PC-3 (cell line): ENCODE measurements around the gene TBXAS1. TPM values are rescaled to one million over a fixed set of nuclear protein-coding genes. Genes with fewer than 3 reads are reported as not detected.
A peak's percentile ranks its signal among the peaks of the same experiment; 100 is the strongest.

Experiments used
- ATAC-seq: fragments of 200-7000 bp; cut with Tn5 transposase; 2 replicates; pipeline ENCODE4 v1.9.1; 2020; ENCODE audit warnings: mild to moderate bottlenecking, moderate library complexity
- BruUV-seq: library from RNA; stranded (reverse); fragments of 400-500 nt; replicated peaks from 2 replicates; lab custom pipeline; 2021; lab: Mats Ljungman, UMichigan
- CTCF ChIA-PET: fragments of 300-600 bp; sonication (Branson Sonifier 250); formaldehyde crosslinking; loops from one replicate; lab custom pipeline; 2022; ENCODE audit warnings: antibody characterized with exemption; lab: Charles Lee
- POLR2A ChIA-PET: fragments of 300-600 bp; sonication (Branson Sonifier 250); formaldehyde crosslinking; loops from one replicate; lab custom pipeline; 2022; ENCODE audit warnings: antibody characterized with exemption; ENCODE audit not compliant: unreplicated experiment; lab: Charles Lee
- DNase-seq: peaks from one replicate; pipeline ENCODE4 v3.0.0-alpha.2; 2015
- H2AFZ ChIP-seq: fragments of 300-600 bp; sonication (generic); 2 replicates; pipeline ENCODE4 v1.6.0; 2016; ENCODE audit warnings: antibody characterized with exemption, low read length
- H3F3A ChIP-seq: fragments of 300-600 bp; sonication (generic); one replicate; pipeline ENCODE4 v1.6.0; 2017; ENCODE audit warnings: antibody characterized with exemption, low read length, control low read depth, mild to moderate bottlenecking; ENCODE audit not compliant: unreplicated experiment
- H3K27ac ChIP-seq: fragments of 300-600 bp; sonication (generic); 2 replicates; pipeline ENCODE4 v1.5.1; 2016; ENCODE audit warnings: mild to moderate bottlenecking, low read length
- H3K27me3 ChIP-seq: fragments of 300-600 bp; sonication (generic); 2 replicates; pipeline ENCODE4 v1.6.1; 2016; ENCODE audit warnings: low read length, mixed read lengths
- H3K36me3 ChIP-seq: fragments of 300-600 bp; sonication (generic); 2 replicates; pipeline ENCODE4 v1.6.1; 2016; ENCODE audit warnings: low read depth, mixed run types, low read length, mixed read lengths
- H3K4me1 ChIP-seq: fragments of 300-600 bp; sonication (generic); 2 replicates; pipeline ENCODE4 v1.5.1; 2016; ENCODE audit warnings: low read length; ENCODE audit not compliant: insufficient read depth
- H3K4me2 ChIP-seq: fragments of 300-600 bp; sonication (generic); 2 replicates; pipeline ENCODE4 v1.6.0; 2016; ENCODE audit warnings: low read length
- H3K4me3 ChIP-seq: fragments of 300-600 bp; sonication (generic); 2 replicates; pipeline ENCODE4 v1.5.1; 2016; ENCODE audit warnings: mild to moderate bottlenecking, low read length, mixed read lengths
- H3K79me2 ChIP-seq: fragments of 300-600 bp; sonication (generic); 2 replicates; pipeline ENCODE4 v1.6.1; 2017; ENCODE audit warnings: low read length, mixed read lengths
- H3K9ac ChIP-seq: fragments of 300-600 bp; sonication (generic); 2 replicates; pipeline ENCODE4 v1.6.0; 2016; ENCODE audit warnings: mild to moderate bottlenecking, low read length
- H3K9me2 ChIP-seq: fragments of 300-600 bp; sonication (generic); replicated peaks from 2 replicates; pipeline ENCODE4 v1.6.1; 2016; ENCODE audit warnings: mixed run types, low read length, mixed read lengths
- H3K9me3 ChIP-seq: fragments of 300-600 bp; sonication (generic); 2 replicates; pipeline ENCODE4 v1.6.1; 2016; ENCODE audit warnings: low read length, mixed read lengths
- H4K20me1 ChIP-seq: fragments of 300-600 bp; sonication (generic); 2 replicates; pipeline ENCODE4 v1.6.1; 2016; ENCODE audit warnings: low read length, mixed read lengths
- EZH2 ChIP-seq: fragments of 300-600 bp; sonication (generic); IDR thresholded peaks from one replicate; pipeline ENCODE4 v1.6.1; 2017; ENCODE audit warnings: antibody characterized with exemption, mild to moderate bottlenecking, low read length; ENCODE audit not compliant: unreplicated experiment
- EZH2phosphoT487 ChIP-seq: fragments of 300-600 bp; sonication (generic); IDR thresholded peaks from 2 replicates; pipeline ENCODE4 v1.6.1; 2018; ENCODE audit warnings: mild to moderate bottlenecking, antibody characterized with exemption, low read length, borderline replicate concordance
- intact Hi-C: fragments of 100-400 bp; cut with micrococcal nuclease; formaldehyde crosslinking; loops from 2 replicates; pipeline ENCODE4 v1.9.0; 2023
- total RNA-seq: library from RNA; depleted of rRNA; stranded (reverse); fragments of >200 nt; gene quantifications from 2 replicates; pipeline ENCODE4 v1.2.3, GENCODE V29; 2014
- TF ChIP-seq, protein P1 (sequence below): fragments of 300-600 bp; sonication (generic); conservative IDR thresholded peaks from 2 replicates; pipeline ENCODE4 v1.5.1; 2017; ENCODE audit warnings: antibody characterized with exemption, low read depth, mild to moderate bottlenecking, low read length

TBXAS1 gene
- total RNA-seq, 1 experiment from 2014 or later: 21.8 TPM

- ATAC-seq: no peak
- Histone ChIP-seq H3K9me2 (no peaks in the 10 kb centered on the region), H3K9ac (no peak overlapping the region), H3K4me3 (no peak overlapping the region), H4K20me1 (no peaks in the 10 kb centered on the region), H3K36me3 (no peaks in the 10 kb centered on the region), H3K27ac (no peak overlapping the region), H3K27me3 (no peaks in the 10 kb centered on the region), H3K9me3 (no peaks in the 10 kb centered on the region), H3F3A (no peaks in the 10 kb centered on the region), H3K4me2 (no peak overlapping the region), H2AFZ (no peak overlapping the region), H3K79me2 (no peaks in the 10 kb centered on the region), H3K4me1 (peaks cover 6% of the 10 kb centered on the region; the same call in 1 of the 2 replicates)
- no peak for TF ChIP-seq EZH2
- no peak for TF ChIP-seq EZH2phosphoT487
- TF ChIP-seq, protein P1, sequence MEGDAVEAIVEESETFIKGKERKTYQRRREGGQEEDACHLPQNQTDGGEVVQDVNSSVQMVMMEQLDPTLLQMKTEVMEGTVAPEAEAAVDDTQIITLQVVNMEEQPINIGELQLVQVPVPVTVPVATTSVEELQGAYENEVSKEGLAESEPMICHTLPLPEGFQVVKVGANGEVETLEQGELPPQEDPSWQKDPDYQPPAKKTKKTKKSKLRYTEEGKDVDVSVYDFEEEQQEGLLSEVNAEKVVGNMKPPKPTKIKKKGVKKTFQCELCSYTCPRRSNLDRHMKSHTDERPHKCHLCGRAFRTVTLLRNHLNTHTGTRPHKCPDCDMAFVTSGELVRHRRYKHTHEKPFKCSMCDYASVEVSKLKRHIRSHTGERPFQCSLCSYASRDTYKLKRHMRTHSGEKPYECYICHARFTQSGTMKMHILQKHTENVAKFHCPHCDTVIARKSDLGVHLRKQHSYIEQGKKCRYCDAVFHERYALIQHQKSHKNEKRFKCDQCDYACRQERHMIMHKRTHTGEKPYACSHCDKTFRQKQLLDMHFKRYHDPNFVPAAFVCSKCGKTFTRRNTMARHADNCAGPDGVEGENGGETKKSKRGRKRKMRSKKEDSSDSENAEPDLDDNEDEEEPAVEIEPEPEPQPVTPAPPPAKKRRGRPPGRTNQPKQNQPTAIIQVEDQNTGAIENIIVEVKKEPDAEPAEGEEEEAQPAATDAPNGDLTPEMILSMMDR: no peak
- POLR2A ChIA-PET: no interaction called here
- intact Hi-C loops: no loop called here
- BruUV-seq: no TSS peak
- DNase-seq: no peak
- CTCF ChIA-PET: no interaction called here
Measured at GRCh38 chr7:139990571-139991268, 161.7 kb downstream of the TBXAS1 start.

DNA sequence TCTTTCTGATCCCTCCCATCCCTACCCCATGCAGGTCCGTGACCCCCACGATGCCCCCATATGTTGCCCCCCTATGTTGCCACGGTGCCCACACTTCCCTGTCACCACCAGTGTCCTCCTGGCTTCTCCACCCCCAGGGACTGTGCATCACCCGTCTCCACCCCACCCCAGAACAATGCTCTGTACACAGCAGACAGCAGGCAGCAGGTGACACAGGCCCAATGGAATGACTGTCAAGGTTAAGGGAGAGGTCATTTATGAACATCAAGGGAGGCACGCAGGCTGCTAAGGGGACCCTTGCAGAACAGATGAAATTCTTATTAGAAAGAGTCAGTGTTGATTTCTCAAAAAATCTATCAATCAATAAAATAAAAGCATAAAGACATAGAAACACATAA, 162.2 kb downstream of the TBXAS1 start:
- Histone ChIP-seq H3K27ac (no peak overlapping the region), H3K4me3 (no peak overlapping the region), H3K9me2 (no peaks in the 10 kb centered on the region), H3K9me3 (no peaks in the 10 kb centered on the region), H3K4me1 (peaks cover 6% of the 10 kb centered on the region; the same call in 1 of the 2 replicates), H3K4me2 (no peak overlapping the region), H3K36me3 (no peaks in the 10 kb centered on the region), H3K27me3 (no peaks in the 10 kb centered on the region), H2AFZ (no peak overlapping the region), H4K20me1 (no peaks in the 10 kb centered on the region), H3K79me2 (no peaks in the 10 kb centered on the region), H3F3A (no peaks in the 10 kb centered on the region), H3K9ac (no peak overlapping the region)
- ChIA-PET POLR2A (no interaction called here), CTCF (no interaction called here)
- DNase-seq (peak; percentile 21), ATAC-seq (peak; percentile 58)
- no TSS peak for BruUV-seq
- intact Hi-C loops: no loop called here
- TF ChIP-seq EZH2phosphoT487: no peak

GRCh38 chr7:139991911-139992310, 162.8 kb downstream of the TBXAS1 start:
- CTCF ChIA-PET: no interaction called here
- BruUV-seq: no TSS peak
- Histone ChIP-seq H3K27me3 (no peaks in the 10 kb centered on the region), H3K4me2 (no peak overlapping the region), H2AFZ (no peak overlapping the region), H3F3A (no peaks in the 10 kb centered on the region), H3K9ac (no peak overlapping the region), H3K79me2 (no peaks in the 10 kb centered on the region), H3K36me3 (no peaks in the 10 kb centered on the region), H3K9me2 (no peaks in the 10 kb centered on the region), H3K27ac (no peak overlapping the region), H3K4me1 (peaks cover 6% of the 10 kb centered on the region; the same call in 1 of the 2 replicates), H3K9me3 (no peaks in the 10 kb centered on the region), H3K4me3 (no peak overlapping the region), H4K20me1 (no peaks in the 10 kb centered on the region)
- intact Hi-C loops: no loop called here
- ATAC-seq: no peak
- TF ChIP-seq, protein P1: no peak
- TF ChIP-seq EZH2: no peak
- no peak for TF ChIP-seq EZH2phosphoT487
- POLR2A ChIA-PET: no interaction called here
- DNase-seq: no peak
